ENCODE measurements around the gene LRRC49. TPM values are rescaled to one million over a fixed set of nuclear protein-coding genes. Genes with fewer than 3 reads are reported as not detected.
A peak's percentile ranks its signal among the peaks of the same experiment; 100 is the strongest.
"Not testable (repeated sequence)": the region's sequence is repeated elsewhere in the genome, so short reads cannot be mapped to it uniquely, and the experiment has no call there.

Gene LRRC49
- total RNA-seq, 1 experiment from 2014 or later = 21.1 TPM

GRCh38 chr15:70857562-70858285, 34.9 kb upstream of the LRRC49 start:
- Histone ChIP-seq H3K27me3 (no peaks in the 10 kb centered on the region), H3K4me3 (no peak overlapping the region), H3K27ac (no peak overlapping the region), H3K36me3 (no peaks in the 10 kb centered on the region), H3K4me1 (peaks cover 14% of the 10 kb centered on the region), H3K9me3 (replicated peaks) (no peaks in the 10 kb centered on the region)
- DNase-seq = no peak

- H3K27ac ChIP-seq; H3K27me3 ChIP-seq; H3K4me3 ChIP-seq; DNase-seq; H3K9me3 ChIP-seq (replicated peaks); H3K36me3 ChIP-seq: not testable (repeated sequence)
- H3K4me1 ChIP-seq = peaks cover 23% of the 10 kb centered on the region
These were observed 33.9 kb upstream of the LRRC49 start for GRCh38 chr15:70858614-70859321.

GRCh38 chr15:70859322-70859908, 33.2 kb upstream of the LRRC49 start:
- Histone ChIP-seq H3K27me3 (no peaks in the 10 kb centered on the region), H3K36me3 (no peaks in the 10 kb centered on the region), H3K27ac (no peak overlapping the region), H3K9me3 (replicated peaks) (no peaks in the 10 kb centered on the region; the same call in 1 of the 2 replicates), H3K4me1 (peaks cover 28% of the 10 kb centered on the region), H3K4me3 (no peak overlapping the region)
- DNase-seq = no peak

GRCh38 chr15:70859998-70860397, 32.6 kb upstream of the LRRC49 start:
- Histone ChIP-seq H3K4me1 (peaks cover 28% of the 10 kb centered on the region), H3K4me3 (no peak overlapping the region), H3K27ac (no peak overlapping the region), H3K27me3 (no peaks in the 10 kb centered on the region), H3K36me3 (no peaks in the 10 kb centered on the region), H3K9me3 (replicated peaks) (no peaks in the 10 kb centered on the region; the same call in 1 of the 2 replicates)
- no peak for DNase-seq

GRCh38 chr15:70863450-70864218, 29.0 kb upstream of the LRRC49 start:
- Histone ChIP-seq H3K27ac (peak overlapping the region; percentile 62), H3K36me3 (no peaks in the 10 kb centered on the region), H3K4me3 (no peak overlapping the region), H3K27me3 (no peaks in the 10 kb centered on the region), H3K4me1 (peaks cover 27% of the 10 kb centered on the region), H3K9me3 (replicated peaks) (no peaks in the 10 kb centered on the region; the same call in 1 of the 2 replicates)
- DNase-seq = peak; percentile 74 to 92

- no peaks in the 10 kb centered on the region for H3K27me3 ChIP-seq
- no peak overlapping the region for H3K4me3 ChIP-seq
- DNase-seq = no peak
- H3K9me3 ChIP-seq (replicated peaks) = no peaks in the 10 kb centered on the region; the same call in 1 of the 2 replicates
- no peak overlapping the region for H3K27ac ChIP-seq
- H3K4me1 ChIP-seq = peaks cover 40% of the 10 kb centered on the region
- H3K36me3 ChIP-seq = no peaks in the 10 kb centered on the region
These were observed 25.5 kb upstream of the LRRC49 start for GRCh38 chr15:70866982-70867641.

- Histone ChIP-seq H3K27me3 (no peaks in the 10 kb centered on the region), H3K9me3 (replicated peaks) (no peaks in the 10 kb centered on the region; the same call in 1 of the 2 replicates), H3K4me1 (peaks cover 36% of the 10 kb centered on the region), H3K27ac (no peak overlapping the region), H3K36me3 (no peaks in the 10 kb centered on the region), H3K4me3 (no peak overlapping the region)
- DNase-seq = peak in 1 of 2 experiments; percentile 50
These were observed 24.6 kb upstream of the LRRC49 start for GRCh38 chr15:70867911-70868467.

- Histone ChIP-seq H3K9me3 (replicated peaks) (no peaks in the 10 kb centered on the region), H3K4me3 (no peak overlapping the region), H3K36me3 (no peaks in the 10 kb centered on the region), H3K27ac (no peak overlapping the region; the same call in 1 of the 2 replicates), H3K4me1 (peaks cover 25% of the 10 kb centered on the region), H3K27me3 (no peaks in the 10 kb centered on the region)
- peak; percentile 73 to 81 for DNase-seq
These were observed 23.3 kb upstream of the LRRC49 start for GRCh38 chr15:70869346-70869745.

GRCh38 chr15:70870051-70870450, 22.6 kb upstream of the LRRC49 start:
- H3K36me3 ChIP-seq = no peaks in the 10 kb centered on the region
- H3K27me3 ChIP-seq = no peaks in the 10 kb centered on the region
- H3K4me3 ChIP-seq = no peak overlapping the region
- peaks cover 25% of the 10 kb centered on the region for H3K4me1 ChIP-seq
- no peak overlapping the region; the same call in 1 of the 2 replicates for H3K27ac ChIP-seq
- peak in 1 of 2 experiments; percentile 37 for DNase-seq
- H3K9me3 ChIP-seq (replicated peaks) = no peaks in the 10 kb centered on the region

GRCh38 chr15:70871490-70871889, 21.1 kb upstream of the LRRC49 start:
- H3K27me3 ChIP-seq; DNase-seq; H3K27ac ChIP-seq; H3K36me3 ChIP-seq; H3K4me3 ChIP-seq; H3K9me3 ChIP-seq (replicated peaks): not testable (repeated sequence)
- peaks cover 25% of the 10 kb centered on the region for H3K4me1 ChIP-seq

- H3K27me3 ChIP-seq = no peaks in the 10 kb centered on the region
- no peak for DNase-seq
- H3K27ac ChIP-seq = no peak overlapping the region
- H3K4me1 ChIP-seq = peaks cover 15% of the 10 kb centered on the region
- no peak overlapping the region for H3K4me3 ChIP-seq
- H3K36me3 ChIP-seq = no peaks in the 10 kb centered on the region
- H3K9me3 ChIP-seq (replicated peaks) = no peaks in the 10 kb centered on the region
These were observed 19.2 kb upstream of the LRRC49 start for GRCh38 chr15:70873232-70874054.

- H3K27ac ChIP-seq = no peak overlapping the region
- DNase-seq = peak in 1 of 2 experiments; percentile 48
- H3K4me1 ChIP-seq = peaks cover 4% of the 10 kb centered on the region
- no peaks in the 10 kb centered on the region for H3K9me3 ChIP-seq (replicated peaks)
- no peak overlapping the region for H3K4me3 ChIP-seq
- no peaks in the 10 kb centered on the region for H3K36me3 ChIP-seq
- no peaks in the 10 kb centered on the region for H3K27me3 ChIP-seq
These were observed 17.4 kb upstream of the LRRC49 start for GRCh38 chr15:70875001-70875782.

- no peaks in the 10 kb centered on the region for H3K9me3 ChIP-seq (replicated peaks)
- no peak overlapping the region for H3K4me3 ChIP-seq
- H3K27me3 ChIP-seq = no peaks in the 10 kb centered on the region
- no peaks in the 10 kb centered on the region for H3K4me1 ChIP-seq
- no peak for DNase-seq
- H3K27ac ChIP-seq = no peak overlapping the region
- H3K36me3 ChIP-seq = no peaks in the 10 kb centered on the region
These were observed 16.6 kb upstream of the LRRC49 start for GRCh38 chr15:70876011-70876410.

Data from SJCRH30 (cell line).